Dermis microvascular lymphatic vessel endothelial cell (primary cell): ENCODE measurements around the gene SLC2A6. TPM values are rescaled to one million over a fixed set of nuclear protein-coding genes. Genes with fewer than 3 reads are reported as not detected.
"Not testable (repeated sequence)": the region's sequence is repeated elsewhere in the genome, so short reads cannot be mapped to it uniquely, and the experiment has no call there.

Source experiments
- DNase-seq, 2 donors: peaks; one replicate each; pipeline versions ENCODE4 v3.0.0 to v3.0.0-alpha.2; 2010; ENCODE audit warnings: low read depth in 2 of 2
- total RNA-seq: library from RNA; depleted of rRNA; stranded (reverse); fragments of >200 nt; gene quantifications from 2 replicates; pipeline ENCODE4 v1.2.1, GENCODE V29; 2014

Gene SLC2A6
- total RNA-seq, 1 donor from 2014 or later = 24.4 TPM

- DNase-seq = no peak
Observed at GRCh38 chr9:133463234-133463863, 15.6 kb downstream of the SLC2A6 start.

DNA sequence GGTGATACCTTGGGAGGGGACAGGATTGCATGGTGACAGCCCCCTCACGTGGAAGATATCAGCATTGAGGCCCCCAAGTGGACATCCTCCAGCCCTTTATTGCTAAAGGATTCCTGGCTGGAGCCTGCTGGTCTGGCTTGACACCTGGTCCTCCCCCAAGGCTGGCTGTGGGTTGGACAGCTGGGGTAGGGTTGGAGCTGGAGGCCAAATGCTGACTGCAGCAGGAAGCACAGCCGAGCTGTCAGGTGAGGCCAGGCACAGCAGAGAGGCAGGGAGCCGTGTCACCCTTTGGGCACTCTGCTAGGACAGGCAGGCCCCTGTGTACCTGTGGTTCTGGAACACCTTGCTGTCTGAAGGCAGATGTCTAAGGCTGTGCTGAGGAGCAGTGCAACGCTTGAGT, 16.9 kb downstream of the SLC2A6 start:
- DNase-seq = no peak

GRCh38 chr9:133460405-133461175, 18.3 kb downstream of the SLC2A6 start:
- DNase-seq = peak in 1 of 2 donors; percentile 32

DNA sequence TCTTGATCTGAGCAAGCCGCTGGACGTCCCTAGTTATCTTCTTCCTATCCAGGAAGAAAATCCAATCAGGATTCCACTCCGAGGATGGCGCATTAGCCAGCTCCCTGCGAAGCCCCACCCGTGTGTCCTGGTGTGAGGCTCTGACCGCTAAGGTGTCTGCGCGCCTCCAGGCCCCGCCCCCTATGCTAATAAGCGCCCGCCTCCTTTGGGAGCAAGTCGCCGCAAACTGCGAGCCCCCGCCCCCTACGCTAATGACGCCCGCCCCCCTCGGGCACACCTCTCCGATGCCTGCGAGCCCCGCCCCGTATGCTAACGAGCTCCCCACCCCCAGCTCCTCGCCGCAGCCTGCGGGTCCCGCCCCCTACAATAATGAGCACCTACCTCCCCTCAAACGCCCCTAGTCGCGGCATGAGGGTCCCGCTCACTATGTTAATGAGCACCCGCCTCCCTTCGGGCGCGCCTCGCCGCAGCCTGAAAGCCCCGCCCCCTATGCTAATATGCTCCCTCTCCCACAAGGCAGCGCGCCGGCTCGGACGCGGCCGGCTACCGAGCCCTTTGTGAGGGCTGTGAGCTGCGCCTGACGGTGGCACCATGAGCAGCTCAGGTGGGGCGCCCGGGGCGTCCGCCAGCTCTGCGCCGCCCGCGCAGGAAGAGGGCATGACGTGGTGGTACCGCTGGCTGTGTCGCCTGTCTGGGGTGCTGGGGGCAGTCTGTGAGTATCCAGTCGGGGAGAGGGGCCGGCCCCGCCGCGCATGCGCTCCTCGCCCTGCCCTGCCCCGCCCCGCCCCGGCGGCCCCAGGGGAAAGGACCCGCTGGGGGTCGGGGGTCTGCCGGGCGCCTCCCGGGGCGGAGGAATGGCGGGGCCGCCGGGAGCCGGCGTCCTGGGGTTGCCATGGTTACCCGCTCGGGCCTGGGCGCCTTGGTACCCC, 19.2 kb downstream of the SLC2A6 start, which contains the start of gene CACFD1:
TSS of gene CACFD1 (plus strand) at position 503 of the 929 bp plus-strand sequence. CDS start at position 592, 89 bp downstream.
- peak; percentile 76 to 96 for DNase-seq

GRCh38 chr9:133458643-133459312, 20.1 kb downstream of the SLC2A6 start:
- no peak for DNase-seq

- no peak for DNase-seq
Observed at GRCh38 chr9:133457748-133458147, 21.2 kb downstream of the SLC2A6 start.

GRCh38 chr9:133457233-133457632, 21.7 kb downstream of the SLC2A6 start:
- DNase-seq = no peak

DNA sequence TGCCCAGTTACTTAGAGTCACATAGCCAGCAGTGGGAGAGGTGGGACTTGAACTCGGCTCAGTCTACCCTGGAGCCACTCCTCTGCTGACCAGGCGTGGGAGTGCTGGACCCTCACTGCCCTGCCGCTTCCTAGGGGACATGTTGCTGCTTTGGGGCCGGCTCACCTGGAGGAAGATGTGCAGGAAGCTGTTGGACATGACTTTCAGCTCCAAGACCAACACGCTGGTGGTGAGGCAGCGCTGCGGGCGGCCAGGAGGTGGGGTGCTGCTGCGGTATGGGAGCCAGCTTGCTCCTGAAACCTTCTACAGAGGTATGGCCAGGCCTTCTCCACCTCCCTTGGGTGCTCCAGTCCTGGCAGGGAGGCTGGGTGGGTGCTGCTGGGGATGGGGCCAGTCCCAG, 22.5 kb downstream of the SLC2A6 start:
- DNase-seq = no peak

- DNase-seq = no peak
Observed at GRCh38 chr9:133455936-133456335, 23.0 kb downstream of the SLC2A6 start.

GRCh38 chr9:133454943-133455673, 23.8 kb downstream of the SLC2A6 start:
- no peak for DNase-seq

DNA sequence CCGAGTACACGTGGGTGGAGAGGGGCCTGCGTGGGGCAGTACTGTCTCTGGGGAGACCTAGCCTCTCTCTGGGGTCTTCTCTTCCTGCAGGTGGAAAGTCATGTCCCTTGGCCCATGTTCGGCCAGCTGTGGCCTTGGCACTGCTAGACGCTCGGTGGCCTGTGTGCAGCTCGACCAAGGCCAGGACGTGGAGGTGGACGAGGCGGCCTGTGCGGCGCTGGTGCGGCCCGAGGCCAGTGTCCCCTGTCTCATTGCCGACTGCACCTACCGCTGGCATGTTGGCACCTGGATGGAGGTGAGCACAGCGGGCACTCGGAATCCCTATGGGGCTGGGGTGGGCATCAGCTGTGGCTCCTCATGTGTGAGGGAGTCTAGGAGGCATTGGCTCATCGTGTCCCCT, 24.6 kb downstream of the SLC2A6 start:
- no peak for DNase-seq

GRCh38 chr9:133453651-133454050, 25.2 kb downstream of the SLC2A6 start:
- DNase-seq = no peak

GRCh38 chr9:133452562-133452961, 26.3 kb downstream of the SLC2A6 start:
- no peak for DNase-seq

DNA sequence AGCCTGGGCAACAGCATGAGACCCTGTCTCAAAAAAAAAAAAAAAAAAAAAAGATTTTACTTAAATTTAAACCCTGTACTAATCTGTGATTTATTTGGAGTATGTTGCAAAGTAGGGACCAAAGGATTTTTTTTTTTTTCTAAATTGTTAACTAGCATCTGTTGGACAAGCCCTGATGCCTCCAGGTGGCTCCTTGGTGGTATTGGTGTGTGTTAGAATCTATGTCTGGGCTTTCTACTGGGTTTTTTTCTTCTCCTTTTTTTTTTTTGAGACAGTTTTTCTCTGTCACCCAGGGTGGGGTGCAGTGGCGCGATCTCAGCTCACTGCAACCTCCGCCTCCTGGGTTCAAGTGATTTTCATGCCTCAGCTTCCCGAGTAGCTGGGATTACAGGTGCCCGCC, 27.0 kb downstream of the SLC2A6 start:
- not testable (repeated sequence) for DNase-seq

DNA sequence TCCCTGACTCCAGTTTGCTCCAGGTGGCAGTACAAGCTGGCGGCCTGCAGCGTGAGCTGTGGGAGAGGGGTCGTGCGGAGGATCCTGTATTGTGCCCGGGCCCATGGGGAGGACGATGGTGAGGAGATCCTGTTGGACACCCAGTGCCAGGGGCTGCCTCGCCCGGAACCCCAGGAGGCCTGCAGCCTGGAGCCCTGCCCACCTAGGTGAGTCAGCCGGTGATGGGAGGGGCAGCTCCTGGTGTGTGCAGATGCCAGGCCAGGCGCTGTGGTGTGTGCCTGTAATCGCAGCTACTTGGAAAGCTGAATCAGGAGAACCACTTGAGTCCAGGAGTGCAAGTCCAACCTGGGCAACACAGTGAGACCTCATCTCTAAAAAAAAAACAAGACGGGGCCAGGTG, 29.1 kb downstream of the SLC2A6 start:
- no peak for DNase-seq

GRCh38 chr9:133448487-133448972, 30.4 kb downstream of the SLC2A6 start:
- DNase-seq = no peak

DNA sequence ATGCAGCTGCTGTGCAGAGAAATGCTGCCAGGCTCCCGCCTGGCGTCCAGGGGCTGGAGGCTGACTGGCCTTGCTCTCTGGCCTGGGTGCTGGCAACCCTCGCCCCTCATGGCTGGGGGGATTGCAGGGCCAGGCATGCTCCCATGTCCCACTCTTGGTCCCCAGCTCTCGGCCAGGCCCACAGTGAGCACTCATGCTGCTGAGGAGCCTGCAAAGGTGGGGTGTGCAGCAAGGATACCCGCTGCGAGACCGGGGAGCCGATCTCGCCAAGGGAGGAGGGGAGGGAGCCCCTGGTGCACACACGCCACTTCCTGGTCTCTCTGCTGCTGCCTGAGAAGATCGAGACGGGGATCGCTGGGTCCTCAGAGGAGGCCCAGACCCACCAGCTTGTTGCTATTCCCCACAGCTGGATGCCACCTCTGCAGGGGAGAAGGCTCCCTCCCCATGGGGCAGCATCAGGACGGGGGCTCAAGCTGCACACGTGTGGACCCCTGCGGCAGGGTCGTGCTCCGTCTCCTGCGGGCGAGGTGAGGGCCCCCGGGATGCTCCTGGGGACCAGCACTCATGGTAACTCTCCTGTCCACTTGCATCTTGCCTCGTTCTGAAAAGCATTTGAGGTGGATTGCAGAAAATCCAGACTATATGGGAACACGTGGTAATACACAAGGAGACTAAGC, 33.5 kb downstream of the SLC2A6 start:
- no peak for DNase-seq

- DNase-seq = no peak
Observed at GRCh38 chr9:133443982-133444381, 34.9 kb downstream of the SLC2A6 start.

DNA sequence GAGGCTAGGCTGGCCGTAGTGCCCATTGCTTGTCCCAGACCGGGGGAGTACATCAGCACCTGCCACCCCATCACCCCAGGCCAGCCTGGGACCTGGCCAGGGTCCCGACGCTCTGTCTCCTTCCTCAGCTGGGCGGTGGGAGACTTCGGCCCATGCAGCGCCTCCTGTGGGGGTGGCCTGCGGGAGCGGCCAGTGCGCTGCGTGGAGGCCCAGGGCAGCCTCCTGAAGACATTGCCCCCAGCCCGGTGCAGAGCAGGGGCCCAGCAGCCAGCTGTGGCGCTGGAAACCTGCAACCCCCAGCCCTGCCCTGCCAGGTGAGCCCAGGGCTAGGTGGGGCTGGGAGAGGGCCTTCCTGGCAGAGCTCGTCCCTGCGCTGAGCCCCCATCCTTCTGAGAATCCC, 35.7 kb downstream of the SLC2A6 start:
- no peak for DNase-seq

GRCh38 chr9:133441571-133441970, 37.3 kb downstream of the SLC2A6 start:
- no peak for DNase-seq
